RWPE2 (cell line): ENCODE results near the gene PRDX2.
A peak's percentile ranks its signal among the peaks of the same experiment; 100 is the strongest.

Source experiments
- ATAC-seq: fragments of 200-7000 bp; cut with Tn5 transposase; 3 replicates; pipeline ENCODE4 v1.9.1; 2021; ENCODE audit warnings: low read depth
- DNase-seq: peaks from one replicate; pipeline ENCODE4 v3.0.0-alpha.2; 2020; ENCODE audit warnings: low spot score
- H3K27ac ChIP-seq: fragments of 450-650 bp; 2 replicates; pipeline ENCODE4 v1.5.1; 2017; ENCODE audit warnings: mild to moderate bottlenecking; ENCODE audit not compliant: poor library complexity, severe bottlenecking
- H3K27me3 ChIP-seq: fragments of 250-450 bp; sonication (Bioruptor Pico); 2 replicates; pipeline ENCODE4 v1.5.1; 2021; ENCODE audit warnings: mild to moderate bottlenecking, moderate library complexity; ENCODE audit not compliant: insufficient read depth, poor library complexity, severe bottlenecking
- H3K36me3 ChIP-seq: fragments of 250-450 bp; sonication (Bioruptor Pico); 2 replicates; pipeline ENCODE4 v1.5.1; 2020; ENCODE audit warnings: low read depth, mild to moderate bottlenecking, moderate library complexity
- H3K4me1 ChIP-seq: fragments of 250-450 bp; sonication (Bioruptor Pico); 2 replicates; pipeline ENCODE4 v1.5.1; 2021; ENCODE audit warnings: mild to moderate bottlenecking, moderate library complexity; ENCODE audit not compliant: insufficient read depth, poor library complexity, severe bottlenecking
- H3K4me3 ChIP-seq: fragments of 250-450 bp; sonication (Bioruptor Pico); 2 replicates; pipeline ENCODE4 v1.5.1; 2021; ENCODE audit warnings: mild to moderate bottlenecking, moderate library complexity; ENCODE audit not compliant: severe bottlenecking
- H3K9me3 ChIP-seq: fragments of 250-450 bp; sonication (Bioruptor Pico); 2 replicates; pipeline ENCODE4 v1.5.1; 2021; ENCODE audit warnings: mild to moderate bottlenecking, moderate library complexity; ENCODE audit not compliant: severe bottlenecking
- CTCF ChIP-seq: fragments of 450-650 bp; IDR thresholded peaks from one replicate; pipeline ENCODE4 v1.5.1; 2017; ENCODE audit warnings: mild to moderate bottlenecking, moderate library complexity; ENCODE audit not compliant: poor library complexity, severe bottlenecking

The PRDX2 gene

GRCh38 chr19:12789904-12790619, 11.5 kb downstream of the PRDX2 start:
- peak overlapping the region; percentile 99 for H3K27ac ChIP-seq
- ATAC-seq: peak; percentile 52

GRCh38 chr19:12789098-12789903, 12.3 kb downstream of the PRDX2 start:
- Histone ChIP-seq H3K4me1 (peaks cover 53% of the 10 kb centered on the region), H3K36me3 (peaks cover 16% of the 10 kb centered on the region), H3K27ac (peak overlapping the region; percentile 99), H3K4me3 (peak overlapping the region; percentile 81), H3K9me3 (no peaks in the 10 kb centered on the region), H3K27me3 (no peaks in the 10 kb centered on the region)
- DNase-seq: no peak
- no peak; the same call in 2 of the 3 replicates for ATAC-seq
- TF ChIP-seq CTCF: no peak

More at GRCh38 chr19:12789904-12790619, 11.5 kb downstream of the PRDX2 start:
- Histone ChIP-seq H3K4me3 (peak overlapping the region; percentile 81), H3K4me1 (peaks cover 45% of the 10 kb centered on the region), H3K36me3 (peaks cover 16% of the 10 kb centered on the region), H3K9me3 (no peaks in the 10 kb centered on the region), H3K27me3 (no peaks in the 10 kb centered on the region)
- DNase-seq: peak; percentile 97
- no peak for TF ChIP-seq CTCF

GRCh38 chr19:12788682-12789097, 12.9 kb downstream of the PRDX2 start:
- Histone ChIP-seq H3K4me3 (peak overlapping the region; percentile 81), H3K27ac (peak overlapping the region; percentile 99), H3K36me3 (peaks cover 16% of the 10 kb centered on the region), H3K27me3 (no peaks in the 10 kb centered on the region), H3K4me1 (peaks cover 53% of the 10 kb centered on the region), H3K9me3 (no peaks in the 10 kb centered on the region)
- ATAC-seq (no peak), DNase-seq (peak; percentile 83)
- no peak for TF ChIP-seq CTCF

- no peak for TF ChIP-seq CTCF
- H3K27me3 ChIP-seq: no peaks in the 10 kb centered on the region
- peaks cover 57% of the 10 kb centered on the region for H3K4me1 ChIP-seq
- H3K9me3 ChIP-seq: no peaks in the 10 kb centered on the region
- peak overlapping the region; percentile 99 for H3K27ac ChIP-seq
- DNase-seq (no peak), ATAC-seq (no peak)
- no peak overlapping the region for H3K4me3 ChIP-seq
- peaks cover 15% of the 10 kb centered on the region for H3K36me3 ChIP-seq
Observed at GRCh38 chr19:12788042-12788681, 13.4 kb downstream of the PRDX2 start.
